Uterus (tissue), 2 donors: ENCODE measurements around the gene LRBA.

Experiments
- POLR2A ChIP-seq, 2 donors: fragments of 450-650 bp; IDR thresholded peaks; one replicate each; pipeline ENCODE4 v1.6.1; 2016; ENCODE audit warnings: antibody characterized with exemption in 2 of 2, mild to moderate bottlenecking in 1 of 2, moderate library complexity in 1 of 2
- TF ChIP-seq, protein P1 (sequence below), 4 experiments: fragments of 200-600 bp in 2 of 4; fragments of 450-650 bp in 2 of 4; sonication (generic) in 2 of 4; IDR thresholded peaks; one replicate each; pipeline ENCODE4 v1.5.1; 2016 to 2019; ENCODE audit warnings: antibody characterized with exemption in 4 of 4, mild to moderate bottlenecking in 2 of 4, moderate library complexity in 1 of 4

DNA sequence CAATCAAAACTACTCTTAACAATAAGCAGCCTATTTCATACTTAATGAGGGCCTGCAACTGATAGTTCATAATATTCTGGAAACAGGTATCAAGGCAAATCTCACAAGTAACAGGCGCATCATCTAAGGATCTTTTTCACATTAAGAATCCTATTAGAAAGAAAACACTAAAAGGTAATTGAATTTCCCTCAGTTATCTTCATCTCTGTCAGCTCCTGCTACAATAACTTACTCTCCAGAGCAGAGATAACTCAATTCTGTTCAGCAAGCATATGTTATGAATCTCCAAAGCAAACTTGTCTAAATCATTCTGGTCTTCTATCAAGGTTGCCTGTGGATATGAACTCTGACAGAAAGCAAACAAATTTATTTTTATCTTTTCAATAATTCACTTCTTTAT is 307.1 kb downstream of the LRBA start:
- TF ChIP-seq, protein P1, sequence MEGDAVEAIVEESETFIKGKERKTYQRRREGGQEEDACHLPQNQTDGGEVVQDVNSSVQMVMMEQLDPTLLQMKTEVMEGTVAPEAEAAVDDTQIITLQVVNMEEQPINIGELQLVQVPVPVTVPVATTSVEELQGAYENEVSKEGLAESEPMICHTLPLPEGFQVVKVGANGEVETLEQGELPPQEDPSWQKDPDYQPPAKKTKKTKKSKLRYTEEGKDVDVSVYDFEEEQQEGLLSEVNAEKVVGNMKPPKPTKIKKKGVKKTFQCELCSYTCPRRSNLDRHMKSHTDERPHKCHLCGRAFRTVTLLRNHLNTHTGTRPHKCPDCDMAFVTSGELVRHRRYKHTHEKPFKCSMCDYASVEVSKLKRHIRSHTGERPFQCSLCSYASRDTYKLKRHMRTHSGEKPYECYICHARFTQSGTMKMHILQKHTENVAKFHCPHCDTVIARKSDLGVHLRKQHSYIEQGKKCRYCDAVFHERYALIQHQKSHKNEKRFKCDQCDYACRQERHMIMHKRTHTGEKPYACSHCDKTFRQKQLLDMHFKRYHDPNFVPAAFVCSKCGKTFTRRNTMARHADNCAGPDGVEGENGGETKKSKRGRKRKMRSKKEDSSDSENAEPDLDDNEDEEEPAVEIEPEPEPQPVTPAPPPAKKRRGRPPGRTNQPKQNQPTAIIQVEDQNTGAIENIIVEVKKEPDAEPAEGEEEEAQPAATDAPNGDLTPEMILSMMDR (IDR thresholded peaks at IDR 0.05) = no peak
- TF ChIP-seq POLR2A (IDR thresholded peaks at IDR 0.05) = no peak
